Gastroesophageal sphincter (tissue), 4 donors: ENCODE data around the gene ATP13A4. TPM values are rescaled to one million over a fixed set of nuclear protein-coding genes. Genes with fewer than 3 reads are reported as not detected.

ENCODE experiments used
- ATAC-seq: fragments of 150-250 bp; one replicate; pipeline ENCODE4 v1.9.1; 2016; ENCODE audit warnings: mild to moderate bottlenecking, moderate library complexity
- H3K27ac ChIP-seq, 4 donors: fragments of 200-600 bp; sonication (generic) in 3 of 4; 1 replicate in 3 of 4; 2 replicates in 1 of 4; pipeline ENCODE4 v1.5.1; 2016 to 2019
- H3K27me3 ChIP-seq: fragments of 200-600 bp; sonication (generic); one replicate; pipeline ENCODE4 v1.5.1; 2019
- H3K36me3 ChIP-seq, 2 donors: fragments of 200-600 bp; sonication (generic); one replicate each; pipeline ENCODE4 v1.5.1; 2019; ENCODE audit warnings: control low read depth in 1 of 2
- H3K4me1 ChIP-seq, 3 donors: fragments of 200-600 bp; sonication (generic); 1 replicate in 2 of 3; 2 replicates in 1 of 3; pipeline ENCODE4 v1.5.1; 2016 to 2019; ENCODE audit warnings: control low read depth in 2 of 3
- H3K4me3 ChIP-seq, 2 donors: fragments of 200-600 bp; sonication (generic); one replicate each; pipeline ENCODE4 v1.5.1; 2019; ENCODE audit warnings: mild to moderate bottlenecking in 1 of 2, moderate library complexity in 1 of 2
- H3K9me3 ChIP-seq, 3 donors: fragments of 200-600 bp; sonication (generic); one replicate each; pipeline ENCODE4 v1.5.1; 2017 to 2019; ENCODE audit warnings: control low read depth in 2 of 3
- CTCF ChIP-seq, 4 experiments: fragments of 200-600 bp in 2 of 4; fragments of 450-650 bp in 2 of 4; sonication (generic) in 1 of 4; IDR thresholded peaks; one replicate each; pipeline ENCODE4 v1.5.1; 2017 to 2019; ENCODE audit warnings: antibody characterized with exemption in 4 of 4, mild to moderate bottlenecking in 2 of 4, moderate library complexity in 2 of 4
- EP300 ChIP-seq: sonication (generic); formaldehyde crosslinking; IDR thresholded peaks from one replicate; pipeline ENCODE4 v1.6.1; 2017; ENCODE audit warnings: antibody characterized with exemption, mild to moderate bottlenecking
- POLR2A ChIP-seq, 2 donors: fragments of 450-650 bp; IDR thresholded peaks; one replicate each; pipeline ENCODE4 v1.6.1; 2017; ENCODE audit warnings: antibody characterized with exemption in 2 of 2, mild to moderate bottlenecking in 2 of 2, moderate library complexity in 1 of 2
- POLR2AphosphoS5 ChIP-seq: sonication (generic); formaldehyde crosslinking; IDR thresholded peaks from one replicate; pipeline ENCODE4 v1.6.1; 2017; ENCODE audit warnings: antibody characterized with exemption
- WGBS, 2 donors: methylation state at CpG; one replicate each; pipeline ENCODE4 v1.1.5; 2018; ENCODE audit warnings: low coverage in 1 of 2; 5-methylcytosine and 5-hydroxymethylcytosine counted together
- total RNA-seq, 4 donors: library from RNA; depleted of rRNA; stranded (reverse); fragments of >200 nt; gene quantifications; one replicate each; pipeline ENCODE4 v1.1.0, GENCODE V29; 2016

The ATP13A4 gene
- total RNA-seq, 4 donors from 2014 or later, result 0.13 to 2.3 (median 0.16) TPM; not detected in 1

GRCh38 chr3:193357291-193357690 is 197.4 kb downstream of the ATP13A4 start:
- Histone ChIP-seq H3K27me3 (no peaks in the 10 kb centered on the region), H3K27ac (no peak overlapping the region), H3K36me3 (no peaks in the 10 kb centered on the region), H3K4me3 (no peak overlapping the region), H3K4me1 (no peaks in the 10 kb centered on the region), H3K9me3 (no peaks in the 10 kb centered on the region)
- WGBS, 2 donors, result 76 to 80% methylated on average over 2 to 3 of the region's 3 CpGs
- TF ChIP-seq POLR2AphosphoS5 (no peak), CTCF (IDR thresholded peaks at IDR 0.05) (no peak), EP300 (no peak), POLR2A (IDR thresholded peaks at IDR 0.05) (no peak)
- no peak for ATAC-seq

GRCh38 chr3:193354423-193354822 is 200.3 kb downstream of the ATP13A4 start:
- H3K27me3 ChIP-seq, result no peaks in the 10 kb centered on the region
- no peak overlapping the region for H3K27ac ChIP-seq
- no peak overlapping the region for H3K4me3 ChIP-seq
- 46 to 56% methylated on average over 5 of the region's 5 CpGs for WGBS, 2 donors
- TF ChIP-seq CTCF (IDR thresholded peaks at IDR 0.05) (no peak), POLR2A (IDR thresholded peaks at IDR 0.05) (no peak), POLR2AphosphoS5 (no peak), EP300 (no peak)
- no peaks in the 10 kb centered on the region for H3K9me3 ChIP-seq
- no peak for ATAC-seq
- H3K4me1 ChIP-seq, result no peaks in the 10 kb centered on the region
- no peaks in the 10 kb centered on the region for H3K36me3 ChIP-seq

Other genes starting within 250 kb of the ATP13A4 start
- 1 to 10 TPM in 1 of 4 donors, not detected in 3; 1.4 TPM for gene ATP13A5, start 176.1 kb downstream of the ATP13A4 start, total RNA-seq
- 10 to 100 TPM; 52.6 to 70.4 (median 57.9) TPM for gene OPA1, start 38.3 kb upstream of the ATP13A4 start, total RNA-seq